ENCODE data around the gene CR2. TPM values are rescaled to one million over a fixed set of nuclear protein-coding genes. Genes with fewer than 3 reads are reported as not detected.

CR2 gene
- total and polyA plus RNA-seq, 4 donors, result 0.06 to 3.6 (median 0.48) TPM

DNA sequence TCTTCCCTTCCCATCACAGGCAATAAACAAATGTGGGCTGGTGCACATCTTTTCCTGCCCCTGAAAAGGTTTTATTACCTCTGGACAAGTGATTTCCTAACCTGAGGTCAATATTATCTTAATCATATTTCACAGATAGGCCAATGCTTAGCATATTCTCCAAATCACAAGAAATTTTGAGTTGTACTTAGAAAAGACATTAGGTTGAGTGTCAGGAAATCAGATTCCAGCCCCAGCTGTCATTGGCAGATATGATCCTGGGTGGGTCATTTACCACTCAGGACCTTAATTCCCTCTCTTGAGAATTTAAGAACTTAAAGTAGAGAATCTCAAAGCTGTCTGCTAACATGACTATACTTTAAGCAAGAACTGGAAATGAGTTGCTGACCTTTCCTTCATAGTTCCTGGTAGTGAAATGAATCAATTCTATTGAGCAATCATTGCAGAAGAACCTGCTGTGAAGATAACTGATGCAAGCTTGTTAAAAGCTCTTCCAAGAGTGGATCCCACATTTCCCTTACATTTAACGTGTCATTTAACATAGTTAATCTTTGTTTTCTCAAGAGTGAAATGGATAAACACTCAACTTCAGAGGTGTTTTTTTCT lies 46.4 kb upstream of the CR2 start:
- H3K36me3 ChIP-seq (ENCODE audit: control insufficient read depth in 4 of 4, insufficient read depth in 4 of 4, low read length in 4 of 4), result no peaks in the 10 kb centered on the region
- H3K9me3 ChIP-seq (ENCODE audit: control insufficient read depth in 4 of 4, insufficient read depth in 3 of 4, low read length in 3 of 4), result no peaks in the 10 kb centered on the region
- ATAC-seq (ENCODE audit: insufficient read depth, low FRiP score) (no peak), DNase-seq (no peak)
- H3K4me3 ChIP-seq, result no peak overlapping the region
- TF ChIP-seq, protein P1, sequence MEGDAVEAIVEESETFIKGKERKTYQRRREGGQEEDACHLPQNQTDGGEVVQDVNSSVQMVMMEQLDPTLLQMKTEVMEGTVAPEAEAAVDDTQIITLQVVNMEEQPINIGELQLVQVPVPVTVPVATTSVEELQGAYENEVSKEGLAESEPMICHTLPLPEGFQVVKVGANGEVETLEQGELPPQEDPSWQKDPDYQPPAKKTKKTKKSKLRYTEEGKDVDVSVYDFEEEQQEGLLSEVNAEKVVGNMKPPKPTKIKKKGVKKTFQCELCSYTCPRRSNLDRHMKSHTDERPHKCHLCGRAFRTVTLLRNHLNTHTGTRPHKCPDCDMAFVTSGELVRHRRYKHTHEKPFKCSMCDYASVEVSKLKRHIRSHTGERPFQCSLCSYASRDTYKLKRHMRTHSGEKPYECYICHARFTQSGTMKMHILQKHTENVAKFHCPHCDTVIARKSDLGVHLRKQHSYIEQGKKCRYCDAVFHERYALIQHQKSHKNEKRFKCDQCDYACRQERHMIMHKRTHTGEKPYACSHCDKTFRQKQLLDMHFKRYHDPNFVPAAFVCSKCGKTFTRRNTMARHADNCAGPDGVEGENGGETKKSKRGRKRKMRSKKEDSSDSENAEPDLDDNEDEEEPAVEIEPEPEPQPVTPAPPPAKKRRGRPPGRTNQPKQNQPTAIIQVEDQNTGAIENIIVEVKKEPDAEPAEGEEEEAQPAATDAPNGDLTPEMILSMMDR (IDR thresholded peaks at IDR 0.05; ENCODE audit: control extremely low read depth, extremely low read depth), result no peak
- H3K9ac ChIP-seq (ENCODE audit: insufficient read depth in 1 of 2, low read length in 2 of 2), result no peak overlapping the region
- WGBS, 2 donors, result 11 to 22% methylated on average over 1 of the region's 1 CpG
- no peaks in the 10 kb centered on the region for H3K27me3 ChIP-seq (ENCODE audit: control insufficient read depth in 3 of 3, insufficient read depth in 3 of 3, low read length in 2 of 3)
- H3K27ac ChIP-seq (ENCODE audit: low read depth in 1 of 2, low read length in 1 of 2), result no peak overlapping the region
- H3K4me1 ChIP-seq (ENCODE audit: control insufficient read depth in 5 of 5, insufficient read depth in 5 of 5, low read length in 5 of 5), result no peaks in the 10 kb centered on the region

DNA sequence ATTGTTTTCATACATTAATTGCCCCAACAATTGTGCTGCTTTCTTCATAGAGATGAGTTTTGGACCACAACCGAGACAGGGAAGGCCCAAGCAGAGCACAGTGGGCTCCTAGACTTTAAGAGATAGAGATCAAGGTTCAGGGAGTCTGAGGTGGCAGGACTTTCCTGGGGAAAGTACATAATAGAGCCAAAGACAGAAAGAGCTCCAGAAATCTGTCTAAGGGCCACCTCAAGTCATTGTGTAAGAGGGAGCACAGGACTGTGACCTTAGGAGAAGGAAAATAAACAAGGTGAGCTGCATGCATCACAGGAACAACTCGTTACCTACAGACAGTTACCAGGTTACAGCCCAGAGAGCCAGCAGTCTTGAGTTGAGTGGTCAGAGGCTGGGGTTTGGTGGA lies 41.3 kb upstream of the CR2 start:
- no peaks in the 10 kb centered on the region for H3K36me3 ChIP-seq (ENCODE audit: control insufficient read depth in 4 of 4, insufficient read depth in 4 of 4, low read length in 4 of 4)
- TF ChIP-seq, protein P1 (IDR thresholded peaks at IDR 0.05; ENCODE audit: control extremely low read depth, extremely low read depth), result no peak
- H3K27ac ChIP-seq (ENCODE audit: low read depth in 1 of 2, low read length in 1 of 2), result no peak overlapping the region
- no peaks in the 10 kb centered on the region for H3K27me3 ChIP-seq (ENCODE audit: control insufficient read depth in 3 of 3, insufficient read depth in 3 of 3, low read length in 2 of 3)
- H3K9me3 ChIP-seq (ENCODE audit: control insufficient read depth in 4 of 4, insufficient read depth in 3 of 4, low read length in 3 of 4), result no peaks in the 10 kb centered on the region
- 75 to 85% methylated on average over 2 of the region's 2 CpGs for WGBS, 2 donors
- H3K9ac ChIP-seq (ENCODE audit: insufficient read depth in 1 of 2, low read length in 2 of 2), result no peak overlapping the region
- DNase-seq (no peak), ATAC-seq (ENCODE audit: insufficient read depth, low FRiP score) (no peak)
- H3K4me3 ChIP-seq, result no peak overlapping the region
- H3K4me1 ChIP-seq (ENCODE audit: control insufficient read depth in 5 of 5, insufficient read depth in 5 of 5, low read length in 5 of 5), result no peaks in the 10 kb centered on the region

DNA sequence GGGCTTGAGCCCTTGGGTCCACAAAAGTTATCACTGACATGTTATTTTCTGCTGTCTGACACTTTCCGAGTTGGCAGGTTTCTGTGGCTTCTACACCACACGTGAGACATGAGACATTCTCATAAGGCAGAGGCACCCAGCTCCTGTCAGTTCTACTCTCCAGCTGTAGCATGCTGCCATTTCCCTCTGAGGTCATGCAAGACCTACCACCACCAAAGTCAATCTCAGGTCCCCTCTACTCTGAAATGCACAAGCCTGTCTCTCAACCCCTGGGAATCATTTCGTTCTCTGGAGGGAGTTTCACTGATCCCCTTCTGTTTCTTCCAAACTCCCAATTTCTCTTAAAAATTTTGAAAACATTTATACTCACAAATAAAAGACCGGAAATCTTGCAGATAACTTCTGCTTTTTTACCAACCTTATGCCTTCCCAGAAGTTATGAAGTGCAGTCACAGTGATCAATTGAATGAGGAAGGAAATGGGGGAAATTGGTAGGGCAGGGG lies 39.5 kb upstream of the CR2 start:
- WGBS, 2 donors, result 25 to 50% methylated on average over 4 of the region's 4 CpGs
- no peaks in the 10 kb centered on the region for H3K4me1 ChIP-seq (ENCODE audit: control insufficient read depth in 5 of 5, insufficient read depth in 5 of 5, low read length in 5 of 5)

More for the DNA sequence above, 39.5 kb upstream of the CR2 start:
- DNase-seq (no peak), ATAC-seq (ENCODE audit: insufficient read depth, low FRiP score) (no peak)
- Histone ChIP-seq H3K27ac (ENCODE audit: low read depth in 1 of 2, low read length in 1 of 2) (peak overlapping the region in 1 of 2 donors; percentile 56), H3K9me3 (ENCODE audit: control insufficient read depth in 4 of 4, insufficient read depth in 3 of 4, low read length in 3 of 4) (peaks cover 0 to 4% (median 0%) of the 10 kb centered on the region in 4 donors), H3K9ac (ENCODE audit: insufficient read depth in 1 of 2, low read length in 2 of 2) (no peak overlapping the region), H3K4me3 (no peak overlapping the region), H3K36me3 (ENCODE audit: control insufficient read depth in 4 of 4, insufficient read depth in 4 of 4, low read length in 4 of 4) (no peaks in the 10 kb centered on the region), H3K27me3 (ENCODE audit: control insufficient read depth in 3 of 3, insufficient read depth in 3 of 3, low read length in 2 of 3) (no peaks in the 10 kb centered on the region)
- TF ChIP-seq, protein P1 (IDR thresholded peaks at IDR 0.05; ENCODE audit: control extremely low read depth, extremely low read depth), result no peak

Data from lung (tissue), 12 donors.